HepG2 (cell line): Measurements from ENCODE around the gene LHFPL6.

Experiments used
- SUZ12 ChIP-seq: fragments of 150-350 bp; IDR thresholded peaks from 2 replicates; pipeline ENCODE4 v1.6.1; 2014; ENCODE audit warnings: low read depth, low read length
- ZBTB21 ChIP-seq: sonication (generic); formaldehyde crosslinking; IDR thresholded peaks from 2 replicates; pipeline ENCODE4 v1.4.0; 2020; ENCODE audit warnings: missing genetic modification reagents

DNA sequence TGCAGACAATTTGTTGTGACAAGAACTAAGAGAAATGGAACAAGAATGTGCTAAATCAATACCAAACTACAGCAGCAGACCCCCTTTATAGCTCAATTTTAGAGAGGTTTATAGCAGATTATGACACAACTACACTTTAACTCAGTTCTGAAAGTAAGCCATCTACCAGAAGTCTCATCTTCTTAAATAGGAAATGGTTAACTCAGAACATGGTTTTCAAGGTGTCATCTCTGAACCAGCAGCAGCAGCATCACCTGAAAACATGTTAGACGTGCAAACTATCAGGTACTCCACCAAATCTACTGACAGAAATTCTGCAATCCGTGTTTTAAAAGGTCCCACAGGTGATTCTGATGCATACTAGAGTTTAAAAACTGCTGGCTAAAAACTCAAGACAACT is 6.8 kb downstream of the LHFPL6 start:
- TF ChIP-seq SUZ12 (no peak), ZBTB21 (no peak)
